Stromal cell of bone marrow (primary cell): ENCODE results near the gene ZIC2.
"Not testable (repeated sequence)": the region's sequence is repeated elsewhere in the genome, so short reads cannot be mapped to it uniquely, and the experiment has no call there.

Experiments used
- DNase-seq: peaks from one replicate; pipeline ENCODE4 v3.0.0-alpha.2; 2012; ENCODE audit warnings: low read depth

ZIC2 gene

DNA sequence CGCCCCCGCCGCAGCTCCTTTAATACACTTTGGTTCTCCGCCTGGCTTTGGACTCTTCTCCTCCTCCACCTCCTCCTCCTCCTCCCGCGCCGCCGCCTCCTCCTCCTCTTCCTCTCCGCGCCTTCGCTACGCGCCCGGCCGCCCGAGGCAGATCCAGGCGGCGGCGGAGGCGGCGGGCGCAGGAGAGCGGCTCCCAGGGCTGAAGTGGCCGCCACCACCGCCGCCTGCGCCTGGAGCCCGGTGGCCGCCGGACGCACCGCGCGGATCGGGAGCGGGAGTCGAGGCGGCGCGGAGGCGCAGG, at the start of gene ZIC2:
Gene ZIC2, plus strand, starts transcription at position 50 of the 301 bp plus-strand sequence. CDS start 281 bp downstream, outside the sequence.
- no peak for DNase-seq

DNA sequence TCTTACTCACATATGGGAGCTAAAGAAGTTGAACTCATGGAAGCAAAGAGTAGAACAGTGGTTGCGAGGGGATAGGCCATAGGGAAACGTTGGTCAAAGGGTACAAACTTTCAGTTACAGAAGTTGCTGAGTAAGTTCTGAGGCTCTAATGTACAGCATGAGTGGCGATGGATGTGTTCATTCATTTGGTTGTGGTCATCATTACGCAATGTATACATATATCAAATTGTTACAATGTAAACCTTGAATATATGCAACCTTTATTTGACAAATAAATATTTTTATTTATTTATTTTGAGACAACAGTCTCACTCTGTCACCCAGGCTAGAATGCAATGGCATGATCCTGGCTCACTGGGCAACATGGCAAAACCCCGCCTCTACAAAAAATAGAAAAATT, 48.7 kb upstream of the ZIC2 start:
- DNase-seq = no peak

- DNase-seq = no peak
Observed at GRCh38 chr13:99935772-99936171, 45.8 kb upstream of the ZIC2 start.

DNA sequence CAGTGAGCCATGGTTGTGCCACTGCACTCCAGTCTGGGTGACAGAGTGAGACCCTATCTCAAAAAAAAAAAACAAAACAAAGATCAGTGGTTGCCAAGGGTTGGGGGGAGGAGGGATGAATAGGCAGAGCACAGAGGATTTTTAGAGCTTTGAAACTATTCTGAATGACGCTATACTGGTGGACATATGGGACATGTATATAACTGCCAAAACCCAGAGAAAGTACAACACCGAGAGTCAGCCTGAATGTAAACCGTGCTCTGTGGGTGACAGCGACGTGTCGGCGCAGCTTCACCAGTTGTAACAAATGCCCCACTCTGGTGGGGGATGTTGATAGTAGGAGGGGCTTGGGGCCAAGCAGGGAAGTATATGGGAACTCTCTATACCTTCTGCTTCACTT, 42.9 kb upstream of the ZIC2 start:
- DNase-seq = no peak

DNA sequence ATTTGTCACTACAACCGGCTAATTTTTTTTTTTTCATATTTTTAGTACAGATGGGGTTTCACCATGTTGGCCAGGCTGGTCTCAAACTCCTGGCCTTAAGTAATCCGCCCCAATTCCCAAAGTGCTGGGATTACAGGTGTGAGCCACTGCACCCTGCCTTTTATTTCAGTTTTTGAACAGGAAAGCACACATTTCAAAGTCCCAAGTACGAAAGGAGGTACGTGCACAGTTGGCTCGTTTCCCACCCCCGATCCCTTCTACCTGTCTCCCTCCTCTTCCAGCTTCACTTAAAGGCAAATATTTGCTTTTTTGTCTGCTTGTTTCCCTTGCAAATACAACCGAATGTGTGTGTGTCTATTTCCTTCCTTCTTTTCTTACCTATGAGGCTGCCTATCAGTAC, 40.5 kb upstream of the ZIC2 start:
- DNase-seq = no peak

- no peak for DNase-seq
Observed at GRCh38 chr13:99941911-99942310, 39.7 kb upstream of the ZIC2 start.

GRCh38 chr13:99944102-99944501, 37.5 kb upstream of the ZIC2 start:
- DNase-seq = no peak

GRCh38 chr13:99944606-99945005, 37.0 kb upstream of the ZIC2 start:
- DNase-seq = no peak

DNA sequence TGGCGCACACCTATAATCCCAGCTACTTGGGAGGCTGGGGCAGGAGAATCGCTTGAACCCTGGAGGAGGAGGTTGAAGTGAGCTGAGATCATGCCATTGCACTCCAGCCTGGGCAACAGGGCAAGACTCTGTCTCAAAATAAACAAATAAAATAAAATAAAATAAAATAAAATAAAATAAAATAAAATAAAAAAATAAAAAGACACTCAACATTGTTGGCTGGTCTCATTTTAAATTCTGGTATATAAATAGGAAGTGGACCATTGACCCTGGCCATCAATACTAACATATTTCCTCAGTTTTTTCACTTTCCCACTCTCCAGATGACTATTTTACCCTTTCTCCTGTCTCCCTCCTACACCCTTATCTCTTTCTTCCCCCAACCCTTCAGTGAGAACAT, 36.1 kb upstream of the ZIC2 start:
- not testable (repeated sequence) for DNase-seq

DNA sequence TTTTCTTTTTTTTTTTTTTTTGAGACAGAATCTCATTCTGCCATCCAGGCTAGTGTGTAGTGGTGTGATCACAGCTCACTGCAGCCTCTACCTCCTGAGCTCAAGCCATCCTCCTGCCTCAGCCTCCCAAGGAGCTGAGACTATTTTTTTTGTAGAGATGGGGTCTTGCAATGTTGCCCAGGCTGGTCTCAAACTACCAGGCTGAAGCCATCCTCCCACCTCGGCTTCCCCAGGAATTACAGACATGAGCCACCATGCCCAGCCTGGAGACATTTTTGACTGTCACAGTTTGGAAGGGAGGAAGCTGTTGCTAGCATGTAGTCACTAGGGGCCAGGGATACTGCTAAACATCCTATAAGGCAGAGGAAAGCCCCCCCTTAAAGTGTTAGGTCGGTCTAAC, 33.9 kb upstream of the ZIC2 start:
- DNase-seq = no peak

- no peak for DNase-seq
Observed at GRCh38 chr13:99948411-99948810, 33.2 kb upstream of the ZIC2 start.

- no peak for DNase-seq
Observed at GRCh38 chr13:99948907-99949678, 32.5 kb upstream of the ZIC2 start.

GRCh38 chr13:99949679-99950413, 31.7 kb upstream of the ZIC2 start:
- DNase-seq = no peak

- not testable (repeated sequence) for DNase-seq
Observed at GRCh38 chr13:99951666-99952065, 29.9 kb upstream of the ZIC2 start.

DNA sequence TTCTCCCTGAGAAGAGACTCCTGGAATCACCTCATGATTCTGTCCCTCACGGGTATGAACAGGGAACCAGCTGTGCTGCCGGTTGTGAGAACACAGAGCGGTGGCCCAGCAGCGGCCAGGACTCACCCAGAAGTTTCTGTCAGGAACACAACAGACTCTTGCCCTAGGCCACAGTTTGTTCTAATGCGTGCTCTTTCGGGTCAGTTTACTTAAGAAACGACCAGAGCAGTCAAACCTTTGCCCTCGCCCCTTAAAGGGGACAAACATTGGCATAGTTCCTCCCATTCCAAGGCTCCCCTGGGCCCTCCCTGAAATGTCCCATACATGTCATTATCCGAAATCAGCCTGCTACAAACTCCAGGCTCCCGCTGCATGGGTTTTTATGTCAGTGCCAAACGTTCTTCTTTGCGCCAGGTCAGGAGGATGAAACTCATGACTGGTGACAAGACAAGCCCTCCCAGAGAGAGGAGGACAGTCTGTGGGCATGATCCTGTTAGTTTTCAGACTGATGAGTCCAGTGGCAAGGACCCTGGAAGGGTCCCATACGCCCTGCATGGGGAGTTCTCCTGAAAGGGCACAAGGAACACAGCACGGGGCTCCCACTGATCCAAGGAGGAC, 28.3 kb upstream of the ZIC2 start:
- DNase-seq = no peak

- no peak for DNase-seq
Observed at GRCh38 chr13:99955107-99955746, 26.4 kb upstream of the ZIC2 start.

GRCh38 chr13:99955747-99956472, 25.7 kb upstream of the ZIC2 start:
- peak; percentile 8 for DNase-seq

DNA sequence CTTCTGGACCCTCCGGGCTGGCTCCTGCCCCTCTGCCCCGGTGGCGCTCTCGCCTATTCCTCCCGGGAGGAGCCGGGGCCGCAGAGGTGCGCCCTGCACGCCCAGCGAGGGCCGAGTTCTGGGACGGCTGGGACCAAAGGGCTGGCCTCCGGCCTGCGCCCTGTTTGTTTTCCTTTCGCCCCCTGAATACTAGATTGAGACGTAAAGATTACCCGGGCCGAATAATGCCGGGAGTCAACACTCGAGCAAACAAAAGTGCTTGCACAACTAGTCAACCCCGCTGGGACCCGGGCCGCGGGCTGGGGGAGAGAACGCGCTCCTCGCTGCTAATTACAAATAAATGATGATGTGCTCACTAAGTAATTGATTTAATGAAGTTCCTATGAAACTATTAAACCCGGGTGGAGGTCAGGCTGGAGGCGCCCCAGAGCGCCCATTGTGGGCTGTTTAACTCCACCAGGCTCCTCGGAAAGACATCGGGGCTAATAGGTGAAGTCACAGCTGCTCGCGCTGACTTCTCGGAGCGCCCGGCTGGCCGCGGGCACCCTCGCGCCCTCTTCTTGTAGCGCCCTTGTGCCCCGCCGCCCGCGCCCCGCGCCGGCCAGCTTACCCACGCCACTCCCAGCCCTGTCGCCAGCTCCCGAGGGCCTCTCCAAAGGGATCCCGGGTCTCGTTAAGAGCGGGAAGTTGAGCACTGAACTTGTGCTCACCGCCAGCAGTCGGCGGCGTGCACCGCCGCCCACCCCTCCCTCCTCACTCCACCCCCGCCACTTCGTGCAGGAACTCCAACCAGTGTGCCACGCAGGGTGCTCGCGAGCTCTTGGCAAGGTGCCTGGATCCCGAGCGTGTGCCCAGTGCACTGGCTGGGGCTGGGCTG, 24.9 kb upstream of the ZIC2 start:
- DNase-seq = no peak

DNA sequence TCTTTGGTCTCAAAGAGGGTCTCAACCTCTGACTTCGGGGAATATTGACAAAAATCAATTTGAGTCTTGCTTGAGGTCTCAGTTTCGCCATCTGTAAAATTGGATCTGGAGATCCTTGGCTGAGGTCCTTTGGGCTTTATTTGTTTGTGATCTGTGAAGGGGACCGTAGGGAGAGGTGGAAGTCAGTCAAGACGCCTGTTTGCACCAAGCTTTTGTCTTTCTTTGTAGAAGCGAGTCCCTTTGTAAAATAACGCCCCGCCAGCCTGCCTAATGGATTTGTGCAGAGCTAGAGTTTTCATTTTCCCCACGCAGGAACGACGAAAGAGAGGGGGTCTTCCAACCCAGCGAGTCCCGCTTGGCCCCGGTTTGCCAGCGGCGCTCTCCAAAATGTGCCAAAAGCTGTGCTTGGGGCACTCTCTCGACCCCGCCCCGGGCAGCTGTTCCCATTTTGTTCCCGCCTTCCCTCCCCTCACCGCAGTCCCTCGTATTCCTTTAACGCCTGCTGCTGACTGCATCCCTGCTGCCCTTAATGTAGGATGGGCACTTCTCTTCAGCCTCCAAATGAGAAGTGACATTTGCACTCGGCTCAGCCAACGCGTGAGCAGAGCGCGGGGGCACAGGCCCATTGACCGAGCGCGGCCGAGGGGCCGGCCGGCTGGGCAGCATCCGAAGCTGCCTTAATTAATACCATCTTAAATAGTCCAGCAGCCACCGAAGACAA, 23.0 kb upstream of the ZIC2 start:
- DNase-seq = no peak

DNA sequence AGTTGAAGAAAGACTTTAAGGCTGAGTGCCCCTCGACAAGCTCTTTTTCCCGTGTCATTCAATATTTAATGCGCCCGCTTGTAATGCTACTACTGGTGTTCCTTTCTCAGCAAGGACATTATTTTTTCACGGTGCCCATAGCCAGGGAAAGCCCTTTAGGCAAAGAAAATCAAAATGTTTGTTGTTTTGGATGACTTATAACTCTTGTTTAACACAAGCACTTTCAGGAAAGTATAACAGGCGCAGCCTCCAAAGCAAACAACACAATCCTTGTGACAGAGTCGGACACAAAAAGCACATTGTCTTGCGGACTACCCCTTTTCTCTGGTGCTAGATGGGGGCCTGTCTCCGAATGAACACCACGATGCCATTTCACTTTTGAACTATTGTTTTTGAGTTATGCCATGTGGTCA, 22.5 kb upstream of the ZIC2 start:
- DNase-seq = no peak
